Right lobe of liver (tissue), 6 donors: Measurements from ENCODE around the gene PRSS12. TPM values are rescaled to one million over a fixed set of nuclear protein-coding genes. Genes with fewer than 3 reads are reported as not detected.

Experiments
- ATAC-seq, 4 donors: fragments of 200-7000 bp; cut with Tn5 transposase; one replicate each; pipeline ENCODE4 v1.9.1; 2020; ENCODE audit warnings: mild to moderate bottlenecking in 4 of 4, moderate library complexity in 4 of 4
- DNase-seq, 3 donors: peaks; one replicate each; pipeline ENCODE4 v3.0.0-alpha.2; 2020
- H3K27ac ChIP-seq, 3 donors: fragments of 200-600 bp; one replicate each; pipeline ENCODE4 v1.8.0; 2022
- H3K27me3 ChIP-seq, 2 donors: fragments of 200-600 bp; one replicate each; pipeline ENCODE4 v1.8.0; 2022
- H3K36me3 ChIP-seq, 4 donors: fragments of 200-600 bp; sonication (generic) in 1 of 4; one replicate each; pipeline versions ENCODE4 v1.5.1 to v1.8.0; 2017 to 2022; ENCODE audit warnings: control low read depth in 1 of 4
- H3K4me1 ChIP-seq, 4 donors: fragments of 200-600 bp; sonication (generic) in 1 of 4; one replicate each; pipeline versions ENCODE4 v1.5.1 to v1.8.0; 2017 to 2022; ENCODE audit warnings: control low read depth in 1 of 4
- H3K4me3 ChIP-seq, 3 donors: fragments of 200-600 bp; one replicate each; pipeline ENCODE4 v1.8.0; 2022
- H3K9me3 ChIP-seq, 4 donors: fragments of 200-600 bp; sonication (generic) in 1 of 4; one replicate each; pipeline versions ENCODE4 v1.5.1 to v1.8.0; 2017 to 2022; ENCODE audit warnings: control low read depth in 1 of 4
- CTCF ChIP-seq, 4 donors: fragments of 200-600 bp in 3 of 4; fragments of 450-650 bp in 1 of 4; IDR thresholded peaks; one replicate each; pipeline versions ENCODE4 v1.5.1 to v1.8.0; 2016 to 2022; ENCODE audit warnings: antibody characterized with exemption in 4 of 4, mild to moderate bottlenecking in 2 of 4
- POLR2A ChIP-seq: fragments of 450-650 bp; IDR thresholded peaks from one replicate; pipeline ENCODE4 v1.6.1; 2017; ENCODE audit warnings: antibody characterized with exemption, mild to moderate bottlenecking
- WGBS: methylation state at CpG from one replicate; pipeline ENCODE4 v1.1.6; 2018; ENCODE audit warnings: low coverage, low lambda C conversion rate; ENCODE audit not compliant: insufficient coverage; ENCODE audit errors: missing lambda C conversion rate; 5-methylcytosine and 5-hydroxymethylcytosine counted together
- intact Hi-C, 2 donors: fragments of 100-400 bp; cut with DNase I; formaldehyde crosslinking; loops; one replicate each; pipeline versions ENCODE4 v1.11.2 to v1.14.1; 2022
- total RNA-seq, 6 experiments: library from RNA; depleted of rRNA in 2 of 6; stranded (reverse); fragments of >200 nt in 2 of 6; fragmentation: NEBNext Ultra II Directional in 3 of 6; extraction: Animal tissue kit (Norgen Biotek cat#: 25700) in 3 of 6; gene quantifications; one replicate each; pipeline versions ENCODE4 v1.1.0 to v1.2.4, GENCODE V29; 2016 to 2023
- donor health status: DM: no; HTN: yes; CAD: no.
- donor health status: DM: no; HTN: no; CAD: no.
- donor health status: DM: no; HTN: no; CAD: no.
- donor health status: DM: no; HTN: yes; CAD: no.
- donor health status: DM: no; HTN: yes; CAD: no.

PRSS12 gene
- total RNA-seq, 6 experiments from 2014 or later: 0.12 to 1.4 (median 0.74) TPM

GRCh38 chr4:118317691-118318090 is 35.1 kb downstream of the PRSS12 start:
- ATAC-seq (no peak), DNase-seq (no peak)
- 84% methylated on average over 2 of the region's 2 CpGs for WGBS
- TF ChIP-seq CTCF (IDR thresholded peaks at IDR 0.05) (no peak), POLR2A (no peak)
- intact Hi-C loops: no loop called here
- Histone ChIP-seq H3K36me3 (no peaks in the 10 kb centered on the region), H3K4me1 (no peaks in the 10 kb centered on the region), H3K4me3 (no peak overlapping the region), H3K27ac (no peak overlapping the region), H3K27me3 (no peaks in the 10 kb centered on the region), H3K9me3 (no peaks in the 10 kb centered on the region)

- ATAC-seq (no peak), DNase-seq (no peak)
- H3K4me3 ChIP-seq: no peak overlapping the region
- no peak overlapping the region for H3K27ac ChIP-seq
- TF ChIP-seq CTCF (IDR thresholded peaks at IDR 0.05) (no peak), POLR2A (no peak)
- WGBS: 72% methylated on average over 2 of the region's 2 CpGs
- H3K27me3 ChIP-seq: no peaks in the 10 kb centered on the region
- no peaks in the 10 kb centered on the region for H3K36me3 ChIP-seq
- H3K4me1 ChIP-seq: no peaks in the 10 kb centered on the region
- H3K9me3 ChIP-seq: no peaks in the 10 kb centered on the region
- intact Hi-C loops: no loop called here
Observed at GRCh38 chr4:118314221-118314620, 38.6 kb downstream of the PRSS12 start.

GRCh38 chr4:118313098-118313497 is 39.7 kb downstream of the PRSS12 start:
- Histone ChIP-seq H3K9me3 (no peaks in the 10 kb centered on the region), H3K4me1 (no peaks in the 10 kb centered on the region), H3K27me3 (no peaks in the 10 kb centered on the region), H3K36me3 (no peaks in the 10 kb centered on the region), H3K27ac (no peak overlapping the region), H3K4me3 (no peak overlapping the region)
- WGBS: 68% methylated on average over 5 of the region's 6 CpGs
- TF ChIP-seq POLR2A (no peak), CTCF (IDR thresholded peaks at IDR 0.05) (no peak)
- intact Hi-C loops: no loop called here
- DNase-seq (no peak), ATAC-seq (no peak)

GRCh38 chr4:118308306-118309030 is 44.3 kb downstream of the PRSS12 start:
- Histone ChIP-seq H3K36me3 (no peaks in the 10 kb centered on the region), H3K9me3 (no peaks in the 10 kb centered on the region), H3K27me3 (no peaks in the 10 kb centered on the region), H3K4me1 (no peaks in the 10 kb centered on the region), H3K27ac (no peak overlapping the region), H3K4me3 (no peak overlapping the region)
- no peak for TF ChIP-seq CTCF (IDR thresholded peaks at IDR 0.05)
- no peak for TF ChIP-seq POLR2A
- intact Hi-C loops: no loop called here
- 74% methylated on average over 4 of the region's 4 CpGs for WGBS
- DNase-seq (no peak), ATAC-seq (no peak)
